GM12878 (cell line): Measurements from ENCODE around the gene ZBED4.

ENCODE experiments used
- CBFB ChIP-seq: IDR thresholded peaks from 2 replicates; pipeline ENCODE4 v1.6.1; 2016; ENCODE audit warnings: antibody characterized with exemption, low read depth
- CTCF ChIP-seq, 3 experiments: IDR thresholded peaks in 2 of 3; conservative IDR thresholded peaks in 1 of 3; 2 replicates each; pipeline ENCODE4 v1.5.1; 2011; ENCODE audit warnings: low read depth in 3 of 3, low read length in 3 of 3, mild to moderate bottlenecking in 3 of 3, control low read depth in 2 of 3, moderate library complexity in 2 of 3, inconsistent platforms in 1 of 3, mixed read lengths in 1 of 3; ENCODE audit not compliant: control insufficient read depth in 2 of 3, insufficient read depth in 1 of 3; ENCODE audit errors: extremely low read depth in 1 of 3
- MAX ChIP-seq: IDR thresholded peaks from 2 replicates; pipeline ENCODE4 v1.6.1; 2012; ENCODE audit warnings: low read depth, low read length, improper control_type of control experiment
- MXI1 ChIP-seq: fragments of 150-350 bp; IDR thresholded peaks from 2 replicates; pipeline ENCODE4 v1.6.1; 2011; ENCODE audit warnings: low read depth, mild to moderate bottlenecking, inconsistent platforms, low read length, improper control_type of control experiment
- RBBP5 ChIP-seq: fragments of 200-600 bp; sonication (generic); conservative IDR thresholded peaks from 2 replicates; pipeline ENCODE4 v1.6.1; 2016
- TCF3 ChIP-seq: IDR thresholded peaks from 2 replicates; pipeline ENCODE4 v1.6.1; 2012; ENCODE audit warnings: low read depth, mild to moderate bottlenecking, low read length, borderline replicate concordance; ENCODE audit not compliant: insufficient read depth

GRCh38 chr22:49829044-49829853 is 24.4 kb upstream of the ZBED4 start:
- TF ChIP-seq TCF3: no peak
- no peak for TF ChIP-seq MXI1
- TF ChIP-seq MAX: no peak
- no peak for TF ChIP-seq CBFB
- no peak for TF ChIP-seq CTCF (IDR thresholded peaks at IDR 0.05 in 2 of 3, conservative IDR thresholded peaks at IDR 0.05 in 1 of 3; ENCODE audit: control insufficient read depth in 2 of 3, extremely low read depth in 1 of 3, insufficient read depth in 1 of 3, low read depth in 3 of 3, low read length in 3 of 3)
- no peak for TF ChIP-seq RBBP5
